Thymus (tissue), 11 donors: Measurements from ENCODE around the gene EFCC1. TPM values are rescaled to one million over a fixed set of nuclear protein-coding genes. Genes with fewer than 3 reads are reported as not detected.

Experiments used
- DNase-seq, 9 donors: peaks; one replicate each; pipeline ENCODE4 v3.0.0-alpha.2; 2013; ENCODE audit warnings: low spot score in 9 of 9, low read depth in 6 of 9, missing footprints in 1 of 9
- H3K27ac ChIP-seq, 2 donors: one replicate each; pipeline ENCODE4 v1.5.1; 2013; ENCODE audit warnings: control low read depth in 1 of 2, low read depth in 1 of 2, low read length in 1 of 2, mild to moderate bottlenecking in 1 of 2, moderate library complexity in 1 of 2
- H3K27me3 ChIP-seq, 2 donors: one replicate each; pipeline ENCODE4 v1.5.1; 2013; ENCODE audit warnings: low read length in 1 of 2; ENCODE audit not compliant: control insufficient read depth in 2 of 2, insufficient read depth in 1 of 2
- H3K36me3 ChIP-seq, 2 donors: one replicate each; pipeline ENCODE4 v1.5.1; 2013; ENCODE audit warnings: low read length in 1 of 2, mild to moderate bottlenecking in 1 of 2, moderate library complexity in 1 of 2; ENCODE audit not compliant: control insufficient read depth in 2 of 2, insufficient read depth in 2 of 2
- H3K4me1 ChIP-seq, 2 donors: one replicate each; pipeline ENCODE4 v1.5.1; 2013; ENCODE audit warnings: low read length in 2 of 2; ENCODE audit not compliant: control insufficient read depth in 2 of 2, insufficient read depth in 2 of 2
- H3K4me3 ChIP-seq, 2 donors: one replicate each; pipeline ENCODE4 v1.5.1; 2013; ENCODE audit warnings: low read length in 2 of 2, control low read depth in 1 of 2, mild to moderate bottlenecking in 1 of 2
- H3K9me3 ChIP-seq, 2 donors: one replicate each; pipeline ENCODE4 v1.5.1; 2013; ENCODE audit warnings: low read length in 1 of 2, mild to moderate bottlenecking in 1 of 2; ENCODE audit not compliant: control insufficient read depth in 2 of 2, insufficient read depth in 1 of 2
- WGBS: extraction: QIAGEN DNeasy Blood & Tissue Kit; methylation state at CpG from one replicate; pipeline ENCODE4 v1.1.7; 2013; 5-methylcytosine and 5-hydroxymethylcytosine counted together
- polyA plus RNA-seq: library from polyadenylated mRNA; stranded (reverse); fragments of 200-250 nt; gene quantifications from one replicate; pipeline ENCODE4 v1.2.3, GENCODE V29; 2013
- total RNA-seq: library from RNA; stranded (reverse); fragments of 120-200 nt; gene quantifications from one replicate; pipeline ENCODE4 v1.2.4, GENCODE V29; 2013
- donor health status: healthy.

EFCC1 gene
- total and polyA plus RNA-seq, 2 donors = 1.0 to 1.5 TPM

GRCh38 chr3:128973988-128974564, 27.0 kb upstream of the EFCC1 start:
- peaks cover 0 to 14% of the 10 kb centered on the region in 2 donors for H3K36me3 ChIP-seq
- H3K9me3 ChIP-seq = no peaks in the 10 kb centered on the region
- peaks cover 0 to 4% of the 10 kb centered on the region in 2 donors for H3K4me1 ChIP-seq
- H3K27me3 ChIP-seq = no peaks in the 10 kb centered on the region
- H3K4me3 ChIP-seq = no peak overlapping the region
- H3K27ac ChIP-seq = no peak overlapping the region
- DNase-seq = peak in 1 of 9 donors; percentile 24
- WGBS = 51% methylated on average over 5 of the region's 5 CpGs

- 98% methylated on average over 1 of the region's 1 CpG for WGBS
- H3K36me3 ChIP-seq = peaks cover 0 to 7% of the 10 kb centered on the region in 2 donors
- no peaks in the 10 kb centered on the region for H3K4me1 ChIP-seq
These were observed 25.8 kb upstream of the EFCC1 start for GRCh38 chr3:128975276-128975675.

GRCh38 chr3:128983293-128984069, 17.6 kb upstream of the EFCC1 start:
- 98% methylated on average over 9 of the region's 9 CpGs for WGBS
- Histone ChIP-seq H3K27ac (no peak overlapping the region), H3K27me3 (no peaks in the 10 kb centered on the region), H3K36me3 (peaks cover 0 to 4% of the 10 kb centered on the region in 2 donors), H3K4me1 (peaks cover 0 to 10% of the 10 kb centered on the region in 2 donors), H3K4me3 (no peak overlapping the region), H3K9me3 (no peaks in the 10 kb centered on the region)
- no peak for DNase-seq

More at GRCh38 chr3:128975276-128975675, 25.8 kb upstream of the EFCC1 start:
- no peaks in the 10 kb centered on the region for H3K27me3 ChIP-seq
- H3K4me3 ChIP-seq = no peak overlapping the region
- no peak for DNase-seq
- H3K27ac ChIP-seq = no peak overlapping the region
- H3K9me3 ChIP-seq = no peaks in the 10 kb centered on the region

DNA sequence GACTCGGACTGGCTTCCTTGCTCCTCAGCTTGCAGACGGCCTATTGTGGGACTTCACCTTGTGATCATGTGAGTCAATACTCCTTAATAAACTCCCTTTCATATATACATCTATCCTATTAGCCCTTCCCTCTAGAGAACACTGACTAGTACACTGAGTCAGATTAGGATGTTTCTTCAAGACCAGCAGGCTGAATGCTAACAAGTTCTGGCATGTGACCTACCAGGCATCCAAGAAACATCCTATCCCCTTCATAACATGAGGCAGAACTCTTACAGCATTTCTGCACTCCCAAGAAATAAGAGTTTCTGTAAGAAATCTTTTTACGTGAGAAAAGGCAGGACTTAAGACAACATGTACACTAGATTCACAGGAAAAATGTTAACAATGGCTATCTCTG, 16.5 kb upstream of the EFCC1 start:
- no peaks in the 10 kb centered on the region for H3K27me3 ChIP-seq
- H3K4me3 ChIP-seq = no peak overlapping the region
- H3K9me3 ChIP-seq = no peaks in the 10 kb centered on the region
- DNase-seq = no peak
- H3K27ac ChIP-seq = no peak overlapping the region
- WGBS = 89% methylated on average over 3 of the region's 3 CpGs
- peaks cover 0 to 4% of the 10 kb centered on the region in 2 donors for H3K36me3 ChIP-seq
- H3K4me1 ChIP-seq = peaks cover 0 to 13% of the 10 kb centered on the region in 2 donors

GRCh38 chr3:128987302-128988100, 13.6 kb upstream of the EFCC1 start:
- Histone ChIP-seq H3K27me3 (no peaks in the 10 kb centered on the region), H3K27ac (no peak overlapping the region), H3K4me3 (no peak overlapping the region), H3K4me1 (peaks cover 3 to 15% of the 10 kb centered on the region in 2 donors), H3K9me3 (no peaks in the 10 kb centered on the region), H3K36me3 (peaks cover 0 to 4% of the 10 kb centered on the region in 2 donors)
- no peak for DNase-seq
- WGBS = 95% methylated on average over 15 of the region's 15 CpGs

DNA sequence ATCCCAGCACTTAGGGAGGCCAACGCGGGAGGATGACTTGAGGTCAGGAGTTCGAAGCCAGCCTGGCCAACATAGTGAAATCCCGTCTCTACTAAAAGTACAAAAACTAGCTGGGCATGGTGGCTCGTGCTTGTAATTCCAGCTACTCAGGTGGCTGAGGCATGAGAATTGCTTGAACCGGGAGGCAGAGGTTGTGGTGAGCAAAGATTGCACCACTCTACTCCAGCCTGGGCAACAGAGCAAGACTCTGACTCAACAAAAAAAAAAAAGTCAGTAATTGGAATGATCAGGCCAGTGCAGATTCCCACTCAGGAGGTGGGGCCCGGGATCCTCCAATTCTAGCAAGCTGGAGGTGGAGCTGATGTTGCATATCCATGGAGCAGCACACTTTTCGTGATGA, 12.8 kb upstream of the EFCC1 start:
- peaks cover 0 to 4% of the 10 kb centered on the region in 2 donors for H3K36me3 ChIP-seq
- WGBS = 98% methylated on average over 8 of the region's 8 CpGs
- no peaks in the 10 kb centered on the region for H3K27me3 ChIP-seq

GRCh38 chr3:128991355-128991895, 9.7 kb upstream of the EFCC1 start:
- Histone ChIP-seq H3K9me3 (no peaks in the 10 kb centered on the region), H3K4me1 (peaks cover 35 to 54% of the 10 kb centered on the region in 2 donors), H3K27ac (no peak overlapping the region), H3K36me3 (no peaks in the 10 kb centered on the region), H3K4me3 (no peak overlapping the region), H3K27me3 (no peaks in the 10 kb centered on the region)
- 98% methylated on average over 18 of the region's 18 CpGs for WGBS
- no peak for DNase-seq

More for the DNA sequence above, 12.8 kb upstream of the EFCC1 start:
- no peaks in the 10 kb centered on the region for H3K9me3 ChIP-seq
- H3K4me1 ChIP-seq = peaks cover 6 to 23% of the 10 kb centered on the region in 2 donors
- H3K4me3 ChIP-seq = no peak overlapping the region
- no peak overlapping the region for H3K27ac ChIP-seq
- no peak for DNase-seq

DNA sequence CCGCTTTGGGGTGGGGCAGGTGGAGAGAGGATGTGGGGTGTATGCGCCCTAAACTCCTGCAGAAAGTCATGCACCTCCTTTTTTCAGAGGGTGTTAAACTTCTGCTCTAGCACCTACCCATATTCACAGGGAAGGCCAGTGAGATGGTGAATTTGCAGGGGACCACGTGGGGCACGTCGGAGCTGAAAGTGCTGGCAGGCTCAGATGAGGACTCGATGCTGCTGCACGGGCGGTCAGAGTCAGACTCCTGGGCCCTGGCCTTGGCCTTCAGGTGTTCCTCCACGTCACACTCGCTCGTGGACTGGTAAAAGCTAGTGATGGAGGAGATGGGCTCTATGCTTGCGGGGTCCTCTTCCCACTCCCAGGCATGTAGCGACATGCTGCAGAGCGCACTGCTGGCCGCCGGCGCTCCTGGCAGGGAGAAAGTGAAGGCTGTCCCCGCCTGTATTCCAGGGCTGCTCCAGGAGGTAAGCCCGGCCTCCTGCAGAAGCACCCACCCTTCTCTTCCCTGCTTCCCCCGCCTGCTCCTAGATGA, 8.1 kb upstream of the EFCC1 start:
- 88% methylated on average over 20 of the region's 20 CpGs for WGBS
- H3K36me3 ChIP-seq = no peaks in the 10 kb centered on the region
- H3K27me3 ChIP-seq = no peaks in the 10 kb centered on the region
- peaks cover 42 to 57% of the 10 kb centered on the region in 2 donors for H3K4me1 ChIP-seq
- no peaks in the 10 kb centered on the region for H3K9me3 ChIP-seq
- no peak for DNase-seq
- H3K4me3 ChIP-seq = no peak overlapping the region
- H3K27ac ChIP-seq = peak overlapping the region in 1 of 2 donors; percentile 90
